Caco-2 (cell line): ENCODE measurements around the gene PPM1J. TPM values are rescaled to one million over a fixed set of nuclear protein-coding genes. Genes with fewer than 3 reads are reported as not detected.
A peak's percentile ranks its signal among the peaks of the same experiment; 100 is the strongest.

Experiments
- BruUV-seq: library from RNA; stranded (reverse); fragments of 400-500 nt; replicated peaks from 2 replicates; lab custom pipeline; 2021; lab: Mats Ljungman, UMichigan
- CTCF ChIA-PET: fragments of 300-600 bp; sonication (Branson Sonifier 250); formaldehyde crosslinking; loops from one replicate; lab custom pipeline; 2022; ENCODE audit warnings: antibody characterized with exemption; lab: Charles Lee
- POLR2A ChIA-PET: fragments of 300-600 bp; sonication (Branson Sonifier 250); formaldehyde crosslinking; loops from one replicate; lab custom pipeline; 2022; ENCODE audit warnings: antibody characterized with exemption; lab: Charles Lee
- DNase-seq, 2 experiments: peaks; one replicate each; pipeline versions ENCODE4 v3.0.0 to v3.0.0-alpha.2; 2020 to 2022
- H3K27me3 ChIP-seq: replicated peaks from 2 replicates; pipeline ENCODE4 v1.6.0; 2011; ENCODE audit warnings: low read length; ENCODE audit not compliant: control insufficient read depth, insufficient read depth
- H3K36me3 ChIP-seq: 2 replicates; pipeline ENCODE4 v1.5.1; 2011; ENCODE audit warnings: low read length; ENCODE audit not compliant: control insufficient read depth, insufficient read depth
- H3K4me1 ChIP-seq: fragments of 250-450 bp; sonication (Bioruptor Pico); 2 replicates; pipeline ENCODE4 v1.5.1; 2020; ENCODE audit warnings: mild to moderate bottlenecking
- H3K4me3 ChIP-seq: 2 replicates; pipeline ENCODE4 v1.5.1; 2011; ENCODE audit warnings: low read depth, mild to moderate bottlenecking, control low read depth, low read length
- H3K9me3 ChIP-seq: fragments of 250-450 bp; sonication (Bioruptor Pico); 2 replicates; pipeline ENCODE4 v1.5.1; 2020; ENCODE audit warnings: mild to moderate bottlenecking, moderate library complexity
- H3K27ac Mint-ChIP-seq: one replicate; pipeline ENCODE4 v1.8.0; 2022; ENCODE audit warnings: mixed read lengths; ENCODE audit not compliant: unreplicated experiment
- H3K27me3 Mint-ChIP-seq: one replicate; pipeline ENCODE4 v1.8.0; 2022; ENCODE audit warnings: mixed read lengths; ENCODE audit not compliant: insufficient read depth, unreplicated experiment
- H3K36me3 Mint-ChIP-seq: one replicate; pipeline ENCODE4 v1.8.0; 2022; ENCODE audit warnings: mild to moderate bottlenecking, mixed read lengths; ENCODE audit not compliant: insufficient read depth, unreplicated experiment
- H3K4me1 Mint-ChIP-seq: one replicate; pipeline ENCODE4 v1.8.0; 2022; ENCODE audit warnings: low read depth, mixed read lengths; ENCODE audit not compliant: unreplicated experiment
- H3K4me3 Mint-ChIP-seq: one replicate; pipeline ENCODE4 v1.8.0; 2022; ENCODE audit warnings: mild to moderate bottlenecking, moderate library complexity, mixed read lengths; ENCODE audit not compliant: unreplicated experiment
- H3K9me3 Mint-ChIP-seq: one replicate; pipeline ENCODE4 v1.8.0; 2022; ENCODE audit warnings: mixed read lengths; ENCODE audit not compliant: unreplicated experiment
- intact Hi-C: fragments of 100-400 bp; cut with micrococcal nuclease; formaldehyde crosslinking; loops from one replicate; pipeline ENCODE4 v1.10.0; 2022; ENCODE audit not compliant: unreplicated experiment
- total RNA-seq: library from RNA; stranded (reverse); gene quantifications from 2 replicates; pipeline ENCODE4 v1.2.3, GENCODE V29; 2022
- TF ChIP-seq, protein P1 (sequence below), 2 experiments: fragments of 200-600 bp in 1 of 2; IDR thresholded peaks; 1 replicate in 1 of 2; 2 replicates in 1 of 2; pipeline versions ENCODE4 v1.5.1 to v1.8.0; 2011 to 2022; ENCODE audit warnings: antibody characterized with exemption in 1 of 2, control low read depth in 1 of 2, inconsistent platforms in 1 of 2, low read depth in 1 of 2, low read length in 1 of 2, mild to moderate bottlenecking in 1 of 2, moderate library complexity in 1 of 2; ENCODE audit not compliant: insufficient read depth in 1 of 2, severe bottlenecking in 1 of 2, unreplicated experiment in 1 of 2

Gene PPM1J
- total RNA-seq, 1 experiment from 2014 or later, result 1.5 TPM

DNA sequence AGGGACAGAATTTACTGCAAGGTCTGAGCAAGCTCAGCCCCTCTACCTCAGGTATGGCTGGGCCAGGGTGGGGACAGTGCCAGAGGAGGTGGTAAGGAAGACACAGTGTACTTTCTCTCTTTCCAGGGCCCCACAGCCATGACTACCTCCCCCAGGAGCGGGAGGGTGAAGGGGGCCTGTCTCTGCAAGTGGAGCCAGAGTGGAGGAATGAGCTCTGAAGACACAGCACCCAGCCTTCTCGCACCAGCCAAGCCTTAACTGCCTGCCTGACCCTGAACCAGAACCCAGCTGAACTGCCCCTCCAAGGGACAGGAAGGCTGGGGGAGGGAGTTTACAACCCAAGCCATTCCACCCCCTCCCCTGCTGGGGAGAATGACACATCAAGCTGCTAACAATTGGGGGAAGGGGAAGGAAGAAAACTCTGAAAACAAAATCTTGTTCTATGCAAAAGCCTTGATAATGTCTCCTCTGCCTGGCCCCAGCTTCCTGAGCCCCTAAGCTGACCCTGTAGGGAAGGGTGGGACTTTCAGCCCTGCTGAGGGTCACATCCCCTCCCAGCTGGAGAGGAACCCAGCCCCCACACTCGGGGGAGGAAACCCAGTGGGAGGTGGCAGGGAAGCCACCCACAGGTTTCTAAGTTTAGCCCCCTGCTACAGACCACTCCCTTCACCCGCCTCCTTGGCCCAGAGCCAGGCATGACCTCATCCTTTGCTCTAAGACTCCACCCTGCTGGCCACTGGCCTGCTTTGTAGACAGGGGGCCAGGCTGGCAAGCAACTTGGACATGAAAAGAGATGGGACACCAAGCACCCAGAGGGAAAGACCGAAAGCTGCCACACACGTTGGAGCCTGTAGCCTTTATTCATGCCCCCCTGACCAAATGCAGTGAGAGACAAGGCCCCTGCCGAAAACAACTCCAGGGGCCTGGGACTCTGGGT lies 14.6 kb downstream of the PPM1J start:
- peak overlapping the region; percentile 72 for H3K27ac Mint-ChIP-seq
- H3K4me1 ChIP-seq, result peaks cover 61% of the 10 kb centered on the region
- CTCF ChIA-PET, result interaction anchor here (1.2 kb wide), 1 partner anchor 27 kb away, joined by 3 read pairs; no protein-coding TSS in a partner anchor
- intact Hi-C loops, result no loop called here
- no peak overlapping the region for H3K4me3 Mint-ChIP-seq
- H3K4me3 ChIP-seq, result no peak overlapping the region
- peaks cover 1% of the 10 kb centered on the region; the same call in 1 of the 2 replicates for H3K36me3 ChIP-seq
- BruUV-seq, result no TSS peak
- TF ChIP-seq, protein P1, sequence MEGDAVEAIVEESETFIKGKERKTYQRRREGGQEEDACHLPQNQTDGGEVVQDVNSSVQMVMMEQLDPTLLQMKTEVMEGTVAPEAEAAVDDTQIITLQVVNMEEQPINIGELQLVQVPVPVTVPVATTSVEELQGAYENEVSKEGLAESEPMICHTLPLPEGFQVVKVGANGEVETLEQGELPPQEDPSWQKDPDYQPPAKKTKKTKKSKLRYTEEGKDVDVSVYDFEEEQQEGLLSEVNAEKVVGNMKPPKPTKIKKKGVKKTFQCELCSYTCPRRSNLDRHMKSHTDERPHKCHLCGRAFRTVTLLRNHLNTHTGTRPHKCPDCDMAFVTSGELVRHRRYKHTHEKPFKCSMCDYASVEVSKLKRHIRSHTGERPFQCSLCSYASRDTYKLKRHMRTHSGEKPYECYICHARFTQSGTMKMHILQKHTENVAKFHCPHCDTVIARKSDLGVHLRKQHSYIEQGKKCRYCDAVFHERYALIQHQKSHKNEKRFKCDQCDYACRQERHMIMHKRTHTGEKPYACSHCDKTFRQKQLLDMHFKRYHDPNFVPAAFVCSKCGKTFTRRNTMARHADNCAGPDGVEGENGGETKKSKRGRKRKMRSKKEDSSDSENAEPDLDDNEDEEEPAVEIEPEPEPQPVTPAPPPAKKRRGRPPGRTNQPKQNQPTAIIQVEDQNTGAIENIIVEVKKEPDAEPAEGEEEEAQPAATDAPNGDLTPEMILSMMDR (IDR thresholded peaks at IDR 0.05; ENCODE audit: insufficient read depth in 1 of 2, low read depth in 1 of 2, low read length in 1 of 2, severe bottlenecking in 1 of 2, unreplicated experiment in 1 of 2), result no peak
- no peaks in the 10 kb centered on the region for H3K27me3 ChIP-seq
- no peaks in the 10 kb centered on the region for H3K9me3 ChIP-seq
- POLR2A ChIA-PET, result interaction anchor here (2.9 kb wide), 1 partner anchor 26 kb away, joined by 27 read pairs; the partner anchor contains the start of gene MOV10
- H3K4me1 Mint-ChIP-seq, result peaks cover 27% of the 10 kb centered on the region
- H3K27me3 Mint-ChIP-seq, result no peaks in the 10 kb centered on the region
- no peaks in the 10 kb centered on the region for H3K9me3 Mint-ChIP-seq
- peak; percentile 57 to 79 for DNase-seq
- H3K36me3 Mint-ChIP-seq, result peaks cover 78% of the 10 kb centered on the region

DNA sequence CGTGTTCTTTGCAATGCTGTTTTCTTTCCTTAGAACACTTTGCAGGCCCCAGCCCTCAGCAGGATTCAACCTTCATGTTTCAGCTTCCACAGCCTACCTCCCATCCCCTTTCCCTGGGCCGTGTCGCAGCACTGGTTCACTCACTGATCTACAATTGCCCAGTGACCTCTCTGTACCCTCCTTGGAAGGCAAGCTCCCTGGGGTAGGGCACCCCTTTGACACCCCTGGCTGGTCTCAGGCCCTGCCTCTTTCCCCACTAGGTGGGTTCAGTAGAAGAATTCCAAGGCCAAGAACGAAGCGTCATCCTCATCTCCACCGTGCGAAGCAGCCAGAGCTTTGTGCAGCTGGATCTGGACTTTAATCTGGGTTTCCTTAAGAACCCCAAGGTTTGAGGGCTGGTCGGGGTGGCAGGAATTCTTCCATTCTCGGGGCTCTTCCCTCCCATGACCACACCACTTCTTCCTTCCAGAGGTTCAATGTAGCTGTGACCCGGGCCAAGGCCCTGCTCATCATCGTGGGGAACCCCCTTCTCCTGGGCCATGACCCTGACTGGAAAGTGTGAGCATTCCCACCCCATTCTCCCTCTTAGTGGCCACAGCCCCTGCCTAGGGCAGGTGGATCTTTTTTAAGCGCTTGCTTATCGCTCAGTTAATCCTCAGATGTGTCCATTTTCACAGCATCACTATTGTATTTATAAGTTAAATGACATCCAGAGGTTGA lies 15.5 kb downstream of the PPM1J start:
- H3K4me3 ChIP-seq, result no peak overlapping the region
- POLR2A ChIA-PET, result interaction anchor here (0.6 to 2.9 kb wide), 8 partner anchors 9 to 304 kb away, joined by 3 to 27 read pairs (median 5); partner anchors contain the start of genes CTTNBP2NL, MOV10 and SLC16A1
- intact Hi-C loops, result loop anchor here (1.0 to 2.0 kb wide), 3 partner anchors 8 to 309 kb away; partner anchors contain the start of genes MOV10 and RHOC

More for the DNA sequence above, 15.5 kb downstream of the PPM1J start:
- H3K4me1 Mint-ChIP-seq, result peaks cover 27% of the 10 kb centered on the region
- H3K27me3 ChIP-seq, result no peaks in the 10 kb centered on the region
- H3K36me3 ChIP-seq, result peaks cover 1% of the 10 kb centered on the region; the same call in 1 of the 2 replicates
- H3K4me1 ChIP-seq, result peaks cover 56% of the 10 kb centered on the region
- TF ChIP-seq, protein P1 (IDR thresholded peaks at IDR 0.05; ENCODE audit: insufficient read depth in 1 of 2, low read depth in 1 of 2, low read length in 1 of 2, severe bottlenecking in 1 of 2, unreplicated experiment in 1 of 2), result no peak
- CTCF ChIA-PET, result interaction anchor here (0.6 to 2.7 kb wide), 7 partner anchors 8 to 305 kb away, joined by 3 to 24 read pairs (median 3); partner anchors contain the start of genes MOV10 and RHOC
- peak overlapping the region; percentile 72 for H3K27ac Mint-ChIP-seq
- peaks cover 81% of the 10 kb centered on the region for H3K36me3 Mint-ChIP-seq
- no peak for DNase-seq
- no peaks in the 10 kb centered on the region for H3K27me3 Mint-ChIP-seq
- H3K4me3 Mint-ChIP-seq, result peak overlapping the region; percentile 62
- TSS peak; percentile 50 for BruUV-seq
- H3K9me3 Mint-ChIP-seq, result no peaks in the 10 kb centered on the region
- H3K9me3 ChIP-seq, result no peaks in the 10 kb centered on the region
